Thymus (tissue), 11 donors: ENCODE measurements around the gene CSNK2A3. TPM values are rescaled to one million over a fixed set of nuclear protein-coding genes. Genes with fewer than 3 reads are reported as not detected.
"Not testable (repeated sequence)": the region's sequence is repeated elsewhere in the genome, so short reads cannot be mapped to it uniquely, and the experiment has no call there.

Experiments
- DNase-seq, 9 donors: peaks; one replicate each; pipeline ENCODE4 v3.0.0-alpha.2; 2013; ENCODE audit warnings: low spot score in 9 of 9, low read depth in 6 of 9, missing footprints in 1 of 9
- H3K27ac ChIP-seq, 2 donors: one replicate each; pipeline ENCODE4 v1.5.1; 2013; ENCODE audit warnings: control low read depth in 1 of 2, low read depth in 1 of 2, low read length in 1 of 2, mild to moderate bottlenecking in 1 of 2, moderate library complexity in 1 of 2
- H3K27me3 ChIP-seq, 2 donors: one replicate each; pipeline ENCODE4 v1.5.1; 2013; ENCODE audit warnings: low read length in 1 of 2; ENCODE audit not compliant: control insufficient read depth in 2 of 2, insufficient read depth in 1 of 2
- H3K36me3 ChIP-seq, 2 donors: one replicate each; pipeline ENCODE4 v1.5.1; 2013; ENCODE audit warnings: low read length in 1 of 2, mild to moderate bottlenecking in 1 of 2, moderate library complexity in 1 of 2; ENCODE audit not compliant: control insufficient read depth in 2 of 2, insufficient read depth in 2 of 2
- H3K4me1 ChIP-seq, 2 donors: one replicate each; pipeline ENCODE4 v1.5.1; 2013; ENCODE audit warnings: low read length in 2 of 2; ENCODE audit not compliant: control insufficient read depth in 2 of 2, insufficient read depth in 2 of 2
- H3K4me3 ChIP-seq, 2 donors: one replicate each; pipeline ENCODE4 v1.5.1; 2013; ENCODE audit warnings: low read length in 2 of 2, control low read depth in 1 of 2, mild to moderate bottlenecking in 1 of 2
- H3K9me3 ChIP-seq, 2 donors: one replicate each; pipeline ENCODE4 v1.5.1; 2013; ENCODE audit warnings: low read length in 1 of 2, mild to moderate bottlenecking in 1 of 2; ENCODE audit not compliant: control insufficient read depth in 2 of 2, insufficient read depth in 1 of 2
- WGBS: extraction: QIAGEN DNeasy Blood & Tissue Kit; methylation state at CpG from one replicate; pipeline ENCODE4 v1.1.7; 2013; 5-methylcytosine and 5-hydroxymethylcytosine counted together
- polyA plus RNA-seq: library from polyadenylated mRNA; stranded (reverse); fragments of 200-250 nt; gene quantifications from one replicate; pipeline ENCODE4 v1.2.3, GENCODE V29; 2013
- total RNA-seq: library from RNA; stranded (reverse); fragments of 120-200 nt; gene quantifications from one replicate; pipeline ENCODE4 v1.2.4, GENCODE V29; 2013
- donor health status: healthy.

CSNK2A3 gene
- total and polyA plus RNA-seq, 2 donors: 0.14 to 1.5 TPM

DNA sequence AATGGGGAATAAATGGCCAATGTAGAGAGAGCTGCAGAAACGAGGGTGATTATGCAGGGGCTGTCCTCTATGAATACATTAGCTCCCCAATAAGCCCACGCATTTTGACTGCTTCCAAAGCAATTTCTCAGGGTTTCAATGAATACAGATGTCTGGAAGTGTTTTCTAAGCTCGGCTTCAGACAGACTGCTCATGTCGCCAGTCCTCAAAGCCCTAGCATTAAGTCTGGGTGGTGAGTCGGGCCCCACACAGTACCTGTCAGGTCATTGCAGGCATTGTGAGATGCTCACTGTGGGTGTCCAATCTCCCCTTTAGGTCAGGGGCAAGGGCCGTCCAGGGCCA, 17.9 kb upstream of the CSNK2A3 start:
- Histone ChIP-seq H3K27me3 (no peaks in the 10 kb centered on the region), H3K36me3 (no peaks in the 10 kb centered on the region), H3K9me3 (no peaks in the 10 kb centered on the region), H3K4me3 (no peak overlapping the region), H3K27ac (no peak overlapping the region), H3K4me1 (no peaks in the 10 kb centered on the region)
- DNase-seq: no peak
- 93% methylated on average over 6 of the region's 6 CpGs for WGBS

DNA sequence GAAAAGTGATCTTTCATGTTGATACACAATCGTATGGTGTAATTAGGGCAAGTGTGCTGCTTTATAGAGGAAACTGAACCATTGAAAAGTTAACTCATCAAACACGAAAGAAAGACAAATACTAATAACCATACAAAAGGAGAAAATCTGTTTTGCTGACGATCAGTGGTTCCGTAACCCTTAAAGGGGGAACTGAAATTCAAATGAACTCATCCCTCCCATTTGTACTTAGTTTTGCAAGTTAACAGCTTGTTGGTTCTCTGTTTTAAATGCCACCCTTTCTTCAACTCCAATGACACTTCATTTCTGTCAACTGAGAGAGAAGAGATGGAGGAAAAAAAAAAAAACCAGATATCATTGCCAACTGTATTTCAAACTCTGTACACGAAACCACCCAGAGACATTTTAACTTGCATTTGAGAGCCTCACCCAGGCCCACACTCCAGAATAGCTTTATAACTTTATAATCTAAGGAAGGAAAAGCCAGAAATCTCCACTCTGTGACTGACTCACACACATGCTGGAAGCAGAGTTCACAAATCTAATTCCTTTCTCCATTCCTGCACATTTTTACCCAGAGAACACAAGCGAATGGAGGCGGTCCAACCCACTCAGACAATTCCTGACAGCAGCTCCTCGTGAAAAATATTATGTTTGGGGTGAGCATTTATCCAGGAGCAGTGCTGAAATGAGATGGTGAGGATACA, 17.4 kb upstream of the CSNK2A3 start:
- H3K27me3 ChIP-seq: no peaks in the 10 kb centered on the region
- H3K36me3 ChIP-seq: no peaks in the 10 kb centered on the region
- no peak overlapping the region for H3K4me3 ChIP-seq
- no peaks in the 10 kb centered on the region for H3K9me3 ChIP-seq
- no peak overlapping the region for H3K27ac ChIP-seq
- no peak for DNase-seq
- H3K4me1 ChIP-seq: no peaks in the 10 kb centered on the region
- WGBS: 93% methylated on average over 8 of the region's 8 CpGs

DNA sequence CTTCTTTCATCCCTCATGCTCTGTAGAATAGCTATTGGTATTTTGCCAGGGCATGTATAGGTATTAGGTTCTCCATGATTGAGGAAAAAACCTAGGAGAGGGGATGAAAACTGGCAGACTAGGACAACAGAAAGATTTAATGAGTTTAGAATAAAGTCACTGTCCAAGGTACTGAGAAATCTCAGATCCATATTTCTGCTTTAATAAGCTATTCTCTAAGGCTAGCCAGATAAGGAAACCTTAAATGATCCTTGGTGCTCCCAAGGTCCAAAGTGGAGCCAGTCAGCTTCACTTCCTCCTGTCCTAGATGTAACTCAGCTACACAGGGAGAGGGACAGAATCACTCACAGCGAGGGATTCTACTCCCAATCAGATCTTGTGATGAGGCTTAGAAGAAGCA, 13.7 kb upstream of the CSNK2A3 start:
- Histone ChIP-seq H3K4me1 (no peaks in the 10 kb centered on the region), H3K27me3 (no peaks in the 10 kb centered on the region), H3K4me3 (no peak overlapping the region), H3K9me3 (no peaks in the 10 kb centered on the region), H3K27ac (no peak overlapping the region), H3K36me3 (no peaks in the 10 kb centered on the region)
- 94% methylated on average over 1 of the region's 1 CpG for WGBS
- DNase-seq: no peak

DNA sequence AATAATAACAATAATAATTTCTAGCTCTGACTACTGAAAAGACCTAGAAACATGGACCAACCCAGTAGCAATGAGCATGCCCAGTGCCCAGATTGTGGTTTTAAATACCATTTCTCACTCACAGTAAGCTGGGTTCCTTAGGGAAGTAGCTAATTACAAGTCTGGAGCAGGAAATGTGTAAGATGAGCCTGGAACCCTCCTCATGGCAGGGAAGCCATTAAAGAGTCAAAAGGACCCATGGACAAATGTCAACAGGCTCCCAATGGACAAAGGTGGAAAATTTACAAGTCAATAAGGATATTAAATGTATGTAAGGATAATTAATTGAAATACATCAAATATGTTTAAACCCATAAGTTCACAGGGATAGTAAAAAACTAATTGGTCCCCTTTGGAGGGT, 10.6 kb upstream of the CSNK2A3 start:
- H3K4me3 ChIP-seq: no peak overlapping the region
- DNase-seq: no peak
- no peaks in the 10 kb centered on the region for H3K27me3 ChIP-seq
- no peaks in the 10 kb centered on the region for H3K9me3 ChIP-seq
- no peaks in the 10 kb centered on the region for H3K4me1 ChIP-seq
- H3K27ac ChIP-seq: no peak overlapping the region
- no peaks in the 10 kb centered on the region for H3K36me3 ChIP-seq

DNA sequence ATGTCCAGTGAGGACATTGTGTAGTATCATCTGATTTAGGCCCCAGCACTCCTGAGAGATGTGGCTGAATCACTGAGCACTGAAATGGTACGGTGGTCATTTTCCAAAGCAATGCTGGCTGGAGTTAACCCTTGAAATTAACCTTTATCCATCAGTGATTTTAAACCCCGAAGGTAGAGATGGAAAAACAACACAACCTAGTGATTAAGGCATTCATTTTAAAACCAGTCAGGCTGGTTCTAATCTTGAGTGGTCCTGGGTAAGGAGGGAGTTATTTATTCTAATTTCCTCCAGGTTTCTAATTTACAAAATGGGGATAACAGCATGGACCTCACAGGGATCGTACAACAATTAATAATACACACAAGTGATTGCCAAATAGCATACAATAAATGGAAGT, 6.6 kb upstream of the CSNK2A3 start:
- no peak for DNase-seq
- Histone ChIP-seq H3K36me3 (no peaks in the 10 kb centered on the region), H3K27ac (no peak overlapping the region), H3K27me3 (no peaks in the 10 kb centered on the region), H3K9me3 (no peaks in the 10 kb centered on the region), H3K4me3 (no peak overlapping the region), H3K4me1 (no peaks in the 10 kb centered on the region)
- WGBS: 95% methylated on average over 3 of the region's 3 CpGs

DNA sequence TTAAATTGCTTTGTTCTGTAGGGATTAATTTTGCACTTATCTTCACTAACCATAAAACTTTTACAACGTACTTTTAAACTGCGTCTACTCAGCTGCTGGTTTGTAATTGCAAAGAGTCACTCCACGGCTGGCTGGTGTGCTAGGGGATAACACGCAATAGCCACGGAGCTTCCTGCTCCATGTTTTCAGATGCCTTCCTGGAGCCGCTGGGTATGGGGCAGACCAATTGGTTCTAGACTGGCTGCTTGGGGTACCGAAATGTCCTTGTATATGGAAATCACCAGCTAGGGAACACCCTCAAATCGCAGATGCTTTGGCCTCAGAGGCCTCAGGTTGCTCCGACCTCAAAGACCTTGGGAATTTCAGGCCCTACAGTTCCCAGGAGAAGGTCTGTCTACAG, 3.8 kb upstream of the CSNK2A3 start:
- Histone ChIP-seq H3K27ac (no peak overlapping the region), H3K4me3 (no peak overlapping the region), H3K9me3 (no peaks in the 10 kb centered on the region), H3K4me1 (no peaks in the 10 kb centered on the region), H3K27me3 (no peaks in the 10 kb centered on the region), H3K36me3 (no peaks in the 10 kb centered on the region)
- WGBS: 94% methylated on average over 9 of the region's 9 CpGs
- no peak for DNase-seq

DNA sequence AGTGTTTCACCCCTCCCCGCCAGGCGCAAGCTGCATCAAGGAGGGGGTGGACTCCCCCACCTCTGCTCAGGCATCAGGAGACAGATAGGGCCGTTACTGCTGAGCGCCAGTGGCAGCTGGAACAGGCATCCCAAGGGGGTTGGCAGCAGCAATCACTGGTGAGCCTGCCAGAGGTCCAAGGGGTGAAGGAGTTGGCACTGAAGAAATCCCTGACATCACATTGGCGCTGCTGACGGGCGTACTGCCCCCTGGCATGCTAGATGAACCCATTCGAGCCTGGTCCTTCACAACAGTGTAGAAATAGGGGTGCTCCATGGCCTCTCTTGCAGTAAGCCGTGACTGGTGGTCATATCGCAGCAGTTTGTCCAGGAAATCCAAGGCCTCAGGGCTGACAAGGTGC, 1.2 kb downstream of the CSNK2A3 start:
- H3K27ac ChIP-seq, H3K4me1 ChIP-seq, H3K36me3 ChIP-seq, H3K9me3 ChIP-seq, H3K27me3 ChIP-seq, H3K4me3 ChIP-seq, DNase-seq: not testable (repeated sequence)
- 84% methylated on average over 8 of the region's 10 CpGs for WGBS

DNA sequence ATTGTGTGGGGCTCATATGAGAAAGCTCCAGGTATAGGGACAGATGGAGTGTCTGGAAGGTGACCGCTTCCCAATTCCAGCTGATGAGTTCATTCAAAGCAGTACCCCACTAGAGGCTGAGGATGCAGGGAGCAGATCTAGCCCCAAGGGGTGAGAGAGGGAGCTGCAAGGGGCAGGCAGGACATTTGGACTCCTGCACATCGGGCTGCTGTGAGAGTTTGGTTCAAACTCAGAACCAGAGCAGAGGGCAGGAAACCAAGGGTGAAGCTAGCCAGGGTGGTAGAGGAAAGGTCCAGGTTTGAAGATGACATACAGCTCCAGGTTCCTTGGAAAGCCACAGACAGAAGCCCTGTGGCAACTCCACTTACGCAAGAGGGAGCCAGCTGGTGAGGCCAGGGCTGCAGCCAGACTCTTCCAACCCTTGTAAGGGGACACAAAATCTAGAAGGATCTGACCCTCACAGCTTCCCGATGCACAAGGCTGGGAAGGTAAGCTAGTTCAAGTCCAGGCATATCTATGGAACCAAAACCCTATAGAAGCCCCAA, 1.9 kb downstream of the CSNK2A3 start:
- WGBS: 97% methylated on average over 4 of the region's 4 CpGs
- no peak for DNase-seq
- Histone ChIP-seq H3K27ac (no peak overlapping the region), H3K36me3 (no peaks in the 10 kb centered on the region), H3K4me1 (no peaks in the 10 kb centered on the region), H3K9me3 (no peaks in the 10 kb centered on the region), H3K27me3 (no peaks in the 10 kb centered on the region), H3K4me3 (no peak overlapping the region)

DNA sequence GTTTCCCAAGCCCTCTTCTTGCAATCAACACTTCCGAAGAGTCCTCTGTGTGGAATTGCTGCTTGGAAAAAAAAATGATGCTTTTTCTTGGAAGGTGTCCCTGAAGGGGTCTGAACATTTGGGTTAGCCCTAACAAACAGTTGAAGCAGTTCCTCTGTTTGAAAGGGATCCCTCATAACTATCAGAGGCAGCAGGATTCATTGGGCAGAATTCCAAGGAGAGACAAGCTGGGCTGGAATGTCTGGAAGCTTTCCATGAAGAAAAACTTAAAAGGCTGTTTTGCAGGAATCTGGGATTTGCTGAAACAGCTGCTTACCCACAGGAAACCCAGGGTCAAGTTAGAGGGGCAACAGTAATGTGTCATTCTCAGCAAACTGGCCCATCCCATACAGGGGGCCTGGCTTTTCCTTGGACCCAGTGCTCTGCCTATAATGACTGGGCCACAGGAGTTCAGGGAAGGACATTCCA, 3.1 kb downstream of the CSNK2A3 start:
- Histone ChIP-seq H3K36me3 (no peaks in the 10 kb centered on the region), H3K27ac (no peak overlapping the region), H3K27me3 (no peaks in the 10 kb centered on the region), H3K4me1 (no peaks in the 10 kb centered on the region), H3K4me3 (no peak overlapping the region), H3K9me3 (no peaks in the 10 kb centered on the region)
- DNase-seq: no peak
- WGBS: 88% methylated on average over 1 of the region's 1 CpG
